ENCODE measurements around the gene JPT2. TPM values are rescaled to one million over a fixed set of nuclear protein-coding genes. Genes with fewer than 3 reads are reported as not detected.

JPT2 gene
- total RNA-seq, 1 donor from 2014 or later: 41.5 TPM

DNA sequence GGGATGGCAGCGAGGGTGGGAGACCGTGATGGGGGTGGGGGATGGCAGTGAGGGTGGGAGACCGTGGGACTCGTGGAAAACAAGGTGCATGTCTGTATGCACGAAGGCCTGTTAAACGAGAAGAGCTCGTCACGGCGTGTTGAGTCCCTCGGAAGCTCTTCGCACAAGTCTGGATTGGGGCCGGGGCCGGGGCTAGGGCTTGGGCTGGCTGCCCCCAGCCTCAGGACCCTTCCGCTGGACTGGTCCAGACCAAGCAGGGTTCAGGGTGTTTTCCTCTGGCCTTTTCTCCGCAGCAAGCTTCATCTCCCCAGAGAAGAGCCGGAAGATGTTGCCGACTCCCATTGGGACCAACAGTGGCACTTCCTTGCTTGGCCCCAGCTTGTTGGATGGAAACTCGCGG, 7.7 kb upstream of the JPT2 start:
- no peak for ATAC-seq
- intact Hi-C loops (cut with DNase I): no loop called here
- no peak for DNase-seq (ENCODE audit: missing footprints)

GRCh38 chr16:1670866-1671265, 7.2 kb upstream of the JPT2 start:
- ATAC-seq (no peak), DNase-seq (ENCODE audit: missing footprints) (no peak)
- intact Hi-C loops (cut with DNase I): no loop called here

GRCh38 chr16:1673424-1674151, 4.5 kb upstream of the JPT2 start:
- DNase-seq (ENCODE audit: missing footprints) (no peak), ATAC-seq (no peak)
- intact Hi-C loops (cut with DNase I): no loop called here

GRCh38 chr16:1674306-1674705, 3.8 kb upstream of the JPT2 start:
- ATAC-seq (no peak), DNase-seq (ENCODE audit: missing footprints) (no peak)
- intact Hi-C loops (cut with DNase I): no loop called here

DNA sequence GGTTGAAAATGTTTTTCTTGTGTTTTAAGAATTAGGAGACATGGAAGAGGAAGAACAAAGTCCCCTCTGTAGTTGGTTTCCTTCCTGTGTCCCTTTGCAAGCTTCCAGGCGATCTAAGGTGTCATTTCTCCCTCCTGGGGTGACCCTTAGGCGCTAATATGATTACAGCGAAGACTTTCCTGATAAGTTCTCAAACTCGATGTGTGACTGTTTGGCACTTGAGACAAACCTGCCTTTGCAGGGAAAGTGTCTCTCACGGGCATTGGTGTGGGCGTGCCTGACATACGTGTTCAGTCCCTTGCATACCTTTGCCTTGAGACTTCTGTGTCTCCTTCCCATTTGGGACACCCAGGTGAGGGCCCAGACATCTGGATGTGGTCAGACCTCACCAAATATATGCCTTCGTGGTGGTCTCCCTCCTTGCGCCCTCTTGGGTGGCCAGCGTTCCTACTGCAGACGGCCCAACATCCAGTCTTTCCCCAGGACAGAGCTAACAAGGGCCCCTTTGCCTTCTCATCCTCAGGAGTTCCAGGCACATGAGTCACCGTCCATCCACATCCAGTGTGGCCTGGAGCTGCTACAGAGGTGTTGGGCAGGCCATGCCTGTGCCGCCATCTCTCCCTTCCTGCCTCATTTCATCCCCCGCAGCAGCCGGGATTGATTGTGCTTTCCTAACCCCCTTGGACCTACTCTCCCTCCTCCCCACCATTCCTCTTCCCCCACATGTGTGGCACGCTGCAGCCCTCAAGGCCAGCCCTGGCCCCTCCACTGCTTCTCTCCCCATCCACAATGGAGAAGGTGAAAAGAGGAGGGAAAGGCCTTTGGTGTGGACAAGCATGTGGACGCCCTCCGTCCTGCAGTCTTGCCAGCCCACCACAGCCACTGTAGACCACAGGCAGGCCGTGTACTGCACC, 3.1 kb upstream of the JPT2 start:
- no peak for DNase-seq (ENCODE audit: missing footprints)
- intact Hi-C loops (cut with DNase I): loop anchor here (5.0 kb wide), 1 partner anchor 63 kb away; the partner anchor contains the start of genes CRAMP1 and IFT140
- ATAC-seq: no peak

DNA sequence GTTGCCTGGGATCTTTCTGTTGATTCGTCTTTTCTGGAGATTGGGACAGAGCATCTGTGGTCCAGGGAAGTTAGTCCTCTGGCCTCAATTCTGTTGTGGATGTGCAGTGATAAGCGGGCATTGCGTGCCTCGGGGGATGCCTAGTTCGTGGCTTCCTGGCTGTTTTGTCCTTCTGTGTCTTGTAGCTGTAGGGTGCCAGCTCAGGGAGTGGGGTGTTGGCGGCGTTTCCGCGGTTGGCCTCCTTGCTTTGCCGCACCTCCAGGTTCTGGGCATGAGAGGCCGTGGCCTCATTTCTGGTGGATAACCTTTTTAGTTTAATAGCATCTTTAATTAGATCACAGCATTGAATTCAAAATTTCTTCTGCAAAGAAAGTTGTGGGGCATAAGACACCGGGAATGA, 1.4 kb upstream of the JPT2 start:
- intact Hi-C loops (cut with DNase I): loop anchor here (5.0 kb wide), 1 partner anchor 64 kb away; the partner anchor contains the start of genes CRAMP1 and IFT140
- ATAC-seq: no peak
- DNase-seq (ENCODE audit: missing footprints): no peak

GRCh38 chr16:1677339-1677738, 740 bp upstream of the JPT2 start:
- ATAC-seq: no peak
- intact Hi-C loops (cut with DNase I): loop anchor here (5.0 kb wide), 1 partner anchor 65 kb away; the partner anchor contains the start of genes CRAMP1 and IFT140
- no peak for DNase-seq (ENCODE audit: missing footprints)

DNA sequence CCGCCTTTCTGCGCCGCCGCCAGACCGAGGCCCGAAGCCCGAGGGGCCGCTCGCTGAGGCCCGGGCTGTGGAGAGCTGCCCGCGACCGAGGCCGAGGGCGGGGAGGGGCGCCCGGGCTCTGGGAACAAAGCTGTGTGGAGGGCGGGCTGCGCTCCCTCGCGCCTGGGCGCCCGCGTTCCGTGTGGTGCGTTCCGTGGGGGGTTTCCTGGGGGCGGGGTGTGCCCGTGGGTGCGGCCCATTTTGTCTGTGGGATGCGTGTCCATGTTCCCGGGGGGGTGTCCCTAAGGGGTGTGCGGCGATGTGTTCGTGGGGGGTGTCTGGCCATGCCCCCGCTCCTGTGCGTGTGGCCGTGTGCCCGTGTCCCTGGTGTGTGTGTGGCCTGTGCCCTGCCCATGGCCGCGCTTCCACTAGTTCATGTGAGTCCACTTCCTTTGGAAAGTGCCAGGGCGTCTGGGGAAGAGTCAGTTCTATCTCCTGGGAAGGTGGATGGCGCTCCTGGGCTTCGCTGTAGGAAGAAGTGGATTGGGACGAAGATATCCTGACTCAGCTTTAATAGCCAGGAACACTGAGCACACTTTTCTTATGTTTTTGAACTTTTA, 520 bp downstream of the JPT2 start:
- intact Hi-C loops (cut with DNase I): loop anchor here (5.0 kb wide), 1 partner anchor 66 kb away; the partner anchor contains the start of genes CRAMP1 and IFT140
- ATAC-seq (peak; percentile 24), DNase-seq (ENCODE audit: missing footprints) (no peak)

GRCh38 chr16:1680361-1680760, 2.3 kb downstream of the JPT2 start:
- ATAC-seq: no peak
- no peak for DNase-seq (ENCODE audit: missing footprints)
- intact Hi-C loops (cut with DNase I): no loop called here

- ATAC-seq (no peak), DNase-seq (ENCODE audit: missing footprints) (no peak)
- intact Hi-C loops (cut with DNase I): no loop called here
Measured at GRCh38 chr16:1681032-1681431, 3.0 kb downstream of the JPT2 start.

DNA sequence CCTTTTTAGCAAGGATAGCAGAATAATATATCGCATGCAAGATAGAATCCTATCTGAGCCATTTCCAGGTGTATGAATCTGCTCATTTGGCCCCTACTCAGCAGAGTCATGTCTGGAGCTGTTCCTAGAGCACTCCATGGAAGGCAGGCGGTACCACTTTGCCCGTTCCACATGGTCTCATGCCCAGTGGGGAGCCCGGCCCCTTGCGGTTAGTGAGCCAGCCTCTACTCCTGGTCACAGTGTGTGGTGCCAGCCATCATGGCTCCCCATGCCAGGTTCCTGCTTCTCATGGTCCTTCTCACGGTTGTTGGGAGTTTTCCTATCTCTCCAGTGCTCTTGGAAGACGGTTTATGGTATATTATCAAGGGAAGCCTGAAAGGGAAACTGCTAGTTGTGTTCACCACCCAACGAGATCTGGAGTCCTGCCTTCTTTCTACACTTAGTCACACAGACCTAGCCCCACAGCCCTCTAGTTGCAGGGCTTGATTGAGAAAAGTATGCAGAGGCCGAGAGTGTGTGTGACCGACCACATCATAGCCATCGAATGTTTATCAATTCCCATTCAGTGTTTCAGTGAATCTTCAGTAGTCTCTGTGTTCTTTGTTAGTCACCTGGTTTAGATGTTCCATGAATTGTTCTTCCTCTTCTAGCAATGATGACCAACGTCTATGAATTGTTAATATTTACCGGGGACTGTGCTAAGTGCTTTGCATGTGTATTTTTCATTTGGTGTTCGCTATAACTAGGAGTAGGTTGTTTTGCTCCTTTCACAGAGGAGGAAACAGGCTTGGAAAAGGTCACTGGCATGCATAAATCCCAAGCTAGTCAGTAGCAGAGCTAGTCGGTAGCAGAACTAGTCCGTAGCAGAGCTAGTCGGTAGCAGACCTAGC, 9.6 kb downstream of the JPT2 start:
- intact Hi-C loops (cut with DNase I): no loop called here
- DNase-seq (ENCODE audit: missing footprints): no peak
- no peak for ATAC-seq

GRCh38 chr16:1688807-1689560, 10.9 kb downstream of the JPT2 start:
- intact Hi-C loops (cut with DNase I): no loop called here
- ATAC-seq (peak; percentile 60), DNase-seq (ENCODE audit: missing footprints) (no peak)

- DNase-seq (ENCODE audit: missing footprints) (no peak), ATAC-seq (no peak)
- intact Hi-C loops (cut with DNase I): no loop called here
Measured at GRCh38 chr16:1689853-1690252, 11.8 kb downstream of the JPT2 start.

- DNase-seq (ENCODE audit: missing footprints): no peak
- intact Hi-C loops (cut with DNase I): no loop called here
- no peak for ATAC-seq
Measured at GRCh38 chr16:1690810-1691209, 12.7 kb downstream of the JPT2 start.

DNA sequence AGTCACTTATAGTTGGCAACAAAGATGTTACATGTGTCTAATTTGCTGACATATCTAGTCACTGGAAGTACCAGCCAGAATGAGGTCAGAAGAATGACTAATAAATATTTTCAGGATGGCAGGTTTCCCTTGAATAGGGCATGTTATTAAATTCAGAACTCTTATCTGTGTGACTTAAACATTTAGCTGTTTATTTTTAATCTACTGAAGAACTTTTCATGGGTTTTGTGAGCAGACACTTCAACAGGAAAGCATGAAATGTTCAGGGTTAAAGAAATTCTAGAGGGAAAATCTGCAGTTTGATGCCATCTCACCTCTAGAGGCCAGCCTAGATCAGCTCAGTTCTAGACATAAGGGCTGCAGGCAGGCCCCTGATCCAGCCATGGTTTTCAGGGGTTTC, 13.2 kb downstream of the JPT2 start:
- intact Hi-C loops (cut with DNase I): no loop called here
- ATAC-seq (no peak), DNase-seq (ENCODE audit: missing footprints) (no peak)

DNA sequence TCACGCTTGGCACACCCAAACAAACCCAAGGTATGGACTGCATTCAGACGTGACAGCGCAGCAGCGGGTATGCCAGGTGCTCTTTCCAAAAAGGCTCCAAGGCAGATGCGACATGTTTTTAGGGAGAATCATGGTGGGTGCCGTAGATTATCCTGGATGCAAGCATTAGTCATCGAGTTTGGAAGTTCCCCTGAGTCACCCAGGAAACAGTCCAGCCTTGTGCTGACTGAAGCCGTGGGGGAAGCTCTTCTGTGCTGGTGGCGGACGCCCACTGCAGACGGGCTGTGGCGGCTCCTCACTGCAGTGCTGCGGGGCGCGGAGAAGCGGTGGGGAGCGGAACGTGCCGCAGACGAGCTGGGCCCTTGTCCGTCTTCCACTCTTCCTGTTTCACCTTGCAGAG, 13.9 kb downstream of the JPT2 start:
- ATAC-seq: no peak
- intact Hi-C loops (cut with DNase I): no loop called here
- no peak for DNase-seq (ENCODE audit: missing footprints)

- ATAC-seq: no peak
Measured at GRCh38 chr16:1696863-1697262, 18.8 kb downstream of the JPT2 start.

GRCh38 chr16:1698680-1699079, 20.6 kb downstream of the JPT2 start:
- DNase-seq (ENCODE audit: missing footprints) (no peak), ATAC-seq (no peak)
- intact Hi-C loops (cut with DNase I): no loop called here

More at GRCh38 chr16:1696863-1697262, 18.8 kb downstream of the JPT2 start:
- intact Hi-C loops (cut with DNase I): no loop called here
- no peak for DNase-seq (ENCODE audit: missing footprints)

All from Right ventricle myocardium inferior (tissue), 1 donor.